ENCODE measurements around the gene CNOT1. TPM values are rescaled to one million over a fixed set of nuclear protein-coding genes. Genes with fewer than 3 reads are reported as not detected.

CNOT1 gene
- total and polyA plus RNA-seq, 10 of the 15 experiments (the other 5 are each of a cell fraction or from before 2014, with no cell fraction given), result 101 to 246 (median 175) TPM

GRCh38 chr16:58518083-58518979 is 111.3 kb downstream of the CNOT1 start (continued):
- TF ChIP-seq SPI1 (IDR thresholded peaks at IDR 0.05; ENCODE audit: borderline replicate concordance, insufficient read depth, low read depth, low read length) (peak; percentile 71; the same call in 1 of the 2 replicates), IKZF1 (conservative IDR thresholded peaks at IDR 0.05) (peak; percentile 39; the same call in 1 of the 2 replicates), BCL11A (IDR thresholded peaks at IDR 0.05; ENCODE audit: low read depth, low read length) (peak; percentile 72; the same call in 1 of the 2 replicates), POLR2AphosphoS5 (IDR thresholded peaks at IDR 0.05; ENCODE audit: low read length) (peak; percentile 45; the same call in 1 of the 2 replicates), IKZF2 (IDR thresholded peaks at IDR 0.05) (peak; percentile 47 to 58), ZNF274 (IDR thresholded peaks at IDR 0.05; ENCODE audit: insufficient read depth, insufficient read length) (no peak), MLLT1 (IDR thresholded peaks at IDR 0.05) (peak; percentile 64), JUNB (IDR thresholded peaks at IDR 0.05) (peak; percentile 92), MEF2A (IDR thresholded peaks at IDR 0.05; ENCODE audit: insufficient read depth, low read depth, low read length) (peak; percentile 86), JUND (IDR thresholded peaks at IDR 0.05; ENCODE audit: low read depth, low read length) (peak; percentile 81), CREM (IDR thresholded peaks at IDR 0.05; ENCODE audit: low read depth) (0 out of 2 replicates have a peak, but pooled peaks have one; percentile 10), POU2F2 (IDR thresholded peaks at IDR 0.05; ENCODE audit: borderline replicate concordance, low read depth, low read length) (no peak), ZNF24 (IDR thresholded peaks at IDR 0.05) (peak; percentile 90), DPF2 (IDR thresholded peaks at IDR 0.05) (0 out of 2 replicates have a peak, but pooled peaks have one; percentile 49), ELK1 (IDR thresholded peaks at IDR 0.05; ENCODE audit: low read depth, low read length) (no peak), ATF7 (IDR thresholded peaks at IDR 0.05; ENCODE audit: low read depth) (0 out of 2 replicates have a peak, but pooled peaks have one; percentile 13), TARDBP (IDR thresholded peaks at IDR 0.05; ENCODE audit: borderline replicate concordance) (no peak), CUX1 (IDR thresholded peaks at IDR 0.05; ENCODE audit: insufficient replicate concordance, low read depth, low read length) (no peak)
